Activated CD4-positive, alpha-beta T cell treated with anti-CD3 and anti-CD28 coated beads for 4 hours (primary cell): ENCODE results near the gene PRR35.

ENCODE experiments used
- DNase-seq, 2 donors: peaks; one replicate each; pipeline ENCODE4 v3.0.0-alpha.2; 2020

The PRR35 gene

DNA sequence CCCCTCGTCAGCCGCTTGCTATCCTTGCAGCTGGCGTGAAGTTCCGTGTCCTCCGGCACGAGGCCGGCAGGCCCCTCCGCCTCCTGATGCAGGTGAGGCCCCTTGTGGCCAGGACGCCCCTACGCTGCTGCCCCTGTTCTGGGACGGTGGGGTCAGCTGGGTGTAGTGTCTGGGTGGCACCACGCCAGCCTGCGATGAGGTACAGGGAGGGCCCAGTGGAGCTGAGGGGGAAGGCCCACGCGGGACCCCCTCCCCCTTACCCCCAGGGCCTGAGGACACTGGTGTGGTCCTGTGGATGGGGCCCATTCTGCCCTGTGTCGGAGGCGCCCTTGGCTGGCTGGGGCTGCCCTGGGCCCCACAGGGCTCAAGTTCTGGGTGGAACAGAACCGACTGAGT is 22.0 kb downstream of the PRR35 start:
- no peak for DNase-seq

DNA sequence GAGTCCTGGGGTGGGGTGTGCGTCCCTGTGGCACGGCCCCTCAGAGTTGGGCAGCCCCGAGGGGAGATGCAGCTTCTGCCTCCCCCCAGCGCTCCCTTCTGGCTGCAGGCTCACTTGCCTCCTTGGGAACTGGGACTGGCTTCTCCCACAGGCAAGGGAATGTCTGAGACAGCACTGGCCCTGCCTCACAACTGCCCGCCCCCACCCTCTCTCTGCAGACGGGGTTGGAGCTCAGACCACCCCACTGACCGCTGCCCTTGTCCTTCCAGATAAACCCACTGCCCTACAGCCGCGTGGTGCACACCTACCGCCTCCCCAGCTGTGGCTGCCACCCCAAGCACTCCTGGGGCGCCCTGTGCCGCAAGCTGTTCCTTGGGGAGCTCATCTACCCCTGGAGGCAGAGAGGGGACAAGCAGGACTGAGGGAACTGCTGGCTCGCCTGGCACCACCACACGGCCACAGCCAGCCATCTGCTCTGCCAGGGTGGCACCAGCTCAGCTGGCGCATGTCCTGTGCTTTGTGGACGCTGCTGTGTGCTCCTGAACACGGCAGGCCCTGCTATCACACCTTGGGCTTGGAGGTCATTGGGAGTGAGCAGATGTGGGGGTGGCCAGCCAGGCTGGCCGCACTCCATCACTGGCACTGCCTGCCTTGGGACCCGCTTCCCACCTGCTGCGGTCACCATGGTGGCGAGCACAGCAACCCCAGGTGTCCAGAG is 22.6 kb downstream of the PRR35 start:
- no peak for DNase-seq

DNA sequence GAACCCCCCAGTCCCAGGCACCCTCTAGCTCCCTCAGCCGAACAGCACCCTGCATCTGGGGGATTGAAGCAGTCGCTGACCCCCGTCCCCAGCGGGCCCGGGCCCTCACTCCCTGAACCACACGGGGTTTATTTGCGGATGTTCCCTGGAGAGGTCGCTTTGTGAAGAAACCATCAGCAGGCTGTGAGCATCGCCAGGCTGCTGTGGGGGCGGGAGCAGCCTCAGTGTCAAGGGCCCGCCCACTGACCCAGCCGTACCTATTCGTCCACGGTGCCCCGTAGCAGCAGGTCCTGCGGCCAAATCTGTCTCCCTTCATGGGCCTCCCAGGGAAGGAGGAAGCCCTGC is 23.2 kb downstream of the PRR35 start:
- no peak for DNase-seq

DNA sequence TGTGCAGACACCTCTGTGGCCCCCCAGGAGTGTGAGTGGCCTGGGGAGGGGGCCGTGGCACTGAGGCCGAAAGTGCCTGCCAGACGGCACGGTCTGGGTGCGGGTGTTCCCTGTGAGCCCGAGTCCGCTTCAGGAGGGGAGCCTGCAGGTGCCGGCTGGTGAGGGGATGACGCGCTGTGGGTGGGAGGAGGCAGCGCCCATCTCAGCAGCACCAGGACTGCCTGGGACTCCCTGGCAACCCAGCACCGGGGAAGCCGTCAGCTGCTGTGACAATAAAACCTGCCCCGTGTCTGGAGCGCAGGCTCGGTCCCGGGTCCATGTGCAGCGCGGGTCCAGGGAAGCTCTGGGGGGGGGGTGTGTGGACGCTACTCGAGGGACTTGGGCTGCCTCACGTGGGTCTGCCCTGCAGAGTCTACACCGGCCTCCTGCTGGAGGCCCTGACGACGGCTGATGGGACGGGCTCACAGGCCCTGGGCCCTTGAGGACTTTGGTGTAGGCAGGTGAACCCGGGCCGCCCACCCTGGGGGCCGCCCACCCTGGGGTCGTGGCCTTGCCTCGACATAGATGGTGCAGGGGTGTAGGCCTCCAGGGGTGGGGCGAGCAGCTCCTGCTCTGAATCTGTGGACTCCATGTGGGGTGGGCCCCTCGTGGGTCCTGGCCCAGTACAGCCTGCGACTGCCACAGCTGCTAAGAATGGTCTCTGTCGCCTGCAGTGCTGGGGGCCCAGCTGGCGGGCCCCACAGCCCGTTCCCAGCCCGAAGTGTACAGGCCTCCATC is 23.8 kb downstream of the PRR35 start:
- DNase-seq, result no peak

DNA sequence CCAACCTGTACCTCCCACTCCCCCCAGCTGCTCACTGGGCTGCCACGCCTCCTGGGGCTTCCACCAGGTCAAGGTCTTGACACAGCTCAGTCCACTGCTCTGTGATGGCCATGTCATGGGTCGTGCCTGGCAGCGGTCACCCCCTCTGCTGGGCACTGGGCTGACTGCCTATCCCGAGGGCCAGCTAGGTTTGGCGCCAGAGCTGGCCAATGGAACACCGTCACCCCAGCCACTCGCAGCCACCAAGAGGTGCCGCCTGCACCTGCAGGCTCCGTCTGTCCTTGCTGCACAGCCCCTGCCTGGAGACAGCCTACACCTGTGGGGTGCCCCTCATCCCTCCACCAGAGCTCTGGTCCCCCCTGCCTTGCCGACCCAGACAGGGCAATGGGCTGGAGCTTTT is 25.2 kb downstream of the PRR35 start:
- DNase-seq, result no peak

DNA sequence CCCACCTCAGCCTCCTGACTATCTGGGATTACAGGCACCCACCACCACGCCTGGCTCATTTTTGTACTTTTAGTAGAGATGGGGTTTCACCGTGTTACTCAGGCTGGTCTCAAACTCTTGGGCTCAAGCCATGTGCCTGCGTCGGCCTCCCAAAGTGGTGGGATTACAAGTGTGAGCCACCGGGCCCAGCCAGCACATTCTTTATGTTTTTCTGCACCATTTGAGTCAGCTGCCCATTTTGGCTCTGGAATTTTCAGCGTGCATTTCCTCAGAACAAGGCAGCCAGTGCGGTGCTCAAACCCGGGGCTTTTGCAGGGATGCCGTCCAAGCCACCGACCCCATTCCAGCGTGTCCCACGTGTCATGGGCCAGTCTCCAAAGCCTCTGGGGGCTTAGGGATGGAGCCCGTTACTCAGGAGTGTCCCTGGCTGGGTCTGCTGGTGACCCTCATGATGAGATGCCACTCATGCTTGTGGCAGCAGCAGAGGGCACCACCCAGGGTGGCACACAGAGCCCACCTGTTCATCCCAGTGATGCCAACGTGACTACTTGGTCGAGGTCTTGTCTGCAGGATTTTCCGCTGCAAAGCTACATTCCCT is 26.0 kb downstream of the PRR35 start:
- no peak for DNase-seq

DNA sequence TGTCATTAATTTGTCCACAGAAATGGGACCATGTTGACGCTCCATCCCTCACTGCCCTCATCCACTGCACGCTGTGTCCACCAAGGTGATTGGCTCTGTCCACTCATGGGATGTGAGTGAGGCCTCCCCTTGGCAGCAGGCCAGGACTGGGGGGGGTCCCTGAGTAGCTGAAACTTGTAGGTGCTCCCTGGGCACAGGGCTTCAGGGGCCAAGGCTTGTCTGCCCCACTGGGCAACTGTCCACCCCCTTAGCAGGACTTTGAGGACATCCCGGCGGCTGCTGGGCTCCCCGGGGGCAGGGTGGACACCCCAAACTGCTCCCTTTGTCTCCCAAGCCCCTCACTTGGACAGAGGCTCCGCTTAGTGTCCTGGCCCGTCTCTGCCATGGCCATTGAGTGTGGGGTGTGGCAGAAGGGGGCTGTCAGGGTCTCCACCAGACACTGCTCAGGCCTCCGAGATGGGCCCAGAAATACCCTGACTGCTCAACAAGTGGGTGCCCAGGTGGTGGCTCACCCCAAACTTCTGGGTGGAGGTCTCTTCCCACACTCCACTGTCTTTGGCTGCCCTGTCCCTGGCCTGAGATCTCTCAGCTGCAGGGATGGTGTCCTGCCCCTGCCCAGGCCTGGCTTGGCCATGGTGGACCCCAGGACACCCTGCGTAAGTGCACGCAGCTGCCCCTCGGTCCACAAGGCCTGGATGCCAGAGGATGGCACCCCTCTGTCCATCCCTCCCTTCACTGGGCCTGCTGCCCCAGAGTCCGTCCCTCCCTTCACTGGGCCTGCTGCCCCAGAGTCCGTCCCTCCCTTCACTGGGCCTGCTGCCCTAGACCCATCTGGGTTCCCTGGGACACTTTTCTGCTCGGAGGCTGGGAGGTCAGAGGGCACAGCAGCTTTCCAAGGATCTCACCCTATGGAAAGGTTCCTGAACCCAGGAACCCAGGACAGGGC is 26.7 kb downstream of the PRR35 start:
- DNase-seq, result no peak

DNA sequence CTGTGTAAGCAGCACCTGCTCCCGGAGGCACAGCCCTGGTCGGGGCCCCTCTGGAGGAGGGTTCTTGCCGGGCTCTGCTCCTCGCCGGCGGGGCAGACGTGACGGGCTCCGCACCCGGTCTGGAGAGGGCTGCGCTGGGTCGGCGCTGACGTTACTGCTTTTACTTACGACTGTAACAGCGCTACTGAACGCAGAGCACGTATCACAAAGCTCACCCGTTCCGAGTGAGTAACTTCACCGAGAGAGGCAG is 28.4 kb downstream of the PRR35 start:
- DNase-seq, result peak; percentile 57 to 64

DNA sequence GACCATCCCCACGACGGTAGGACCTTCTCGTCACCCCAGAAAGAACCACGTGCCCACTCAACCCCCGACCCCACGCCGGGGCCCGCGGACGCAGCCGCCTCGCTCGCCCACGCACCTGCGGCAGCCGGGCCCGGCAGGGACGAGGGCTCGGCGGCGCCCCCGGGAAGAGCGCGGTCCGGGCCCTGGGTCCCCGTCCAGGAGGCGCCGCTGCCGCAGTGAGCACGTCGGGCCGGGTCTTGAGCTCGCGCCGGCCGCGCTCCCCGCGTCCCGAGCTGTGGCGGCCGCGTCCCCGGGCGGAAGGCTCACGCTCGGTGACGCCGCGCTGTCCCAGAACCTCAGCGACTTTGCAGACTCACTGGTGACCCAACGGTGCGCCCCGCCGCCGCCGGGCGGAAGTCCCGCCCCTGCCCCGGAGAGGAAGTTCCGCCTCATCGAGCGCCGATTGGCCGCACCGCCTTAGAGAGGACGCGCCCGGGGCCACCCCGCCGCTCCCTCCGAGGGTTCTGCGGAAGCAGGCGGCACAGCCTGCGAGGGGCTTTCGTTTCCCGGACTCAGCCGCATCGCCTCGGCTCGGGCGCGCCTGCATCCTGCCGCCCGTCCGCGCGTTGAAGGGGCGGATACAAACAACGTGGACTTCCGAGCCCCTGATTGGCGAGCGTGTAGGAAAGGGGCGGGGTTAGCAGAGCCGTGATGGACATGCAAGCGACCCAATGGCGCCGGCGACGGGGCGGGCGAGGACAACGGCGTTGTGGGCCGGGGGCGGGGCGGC is 28.9 kb downstream of the PRR35 start:
- DNase-seq, result peak; percentile 98 to 99

DNA sequence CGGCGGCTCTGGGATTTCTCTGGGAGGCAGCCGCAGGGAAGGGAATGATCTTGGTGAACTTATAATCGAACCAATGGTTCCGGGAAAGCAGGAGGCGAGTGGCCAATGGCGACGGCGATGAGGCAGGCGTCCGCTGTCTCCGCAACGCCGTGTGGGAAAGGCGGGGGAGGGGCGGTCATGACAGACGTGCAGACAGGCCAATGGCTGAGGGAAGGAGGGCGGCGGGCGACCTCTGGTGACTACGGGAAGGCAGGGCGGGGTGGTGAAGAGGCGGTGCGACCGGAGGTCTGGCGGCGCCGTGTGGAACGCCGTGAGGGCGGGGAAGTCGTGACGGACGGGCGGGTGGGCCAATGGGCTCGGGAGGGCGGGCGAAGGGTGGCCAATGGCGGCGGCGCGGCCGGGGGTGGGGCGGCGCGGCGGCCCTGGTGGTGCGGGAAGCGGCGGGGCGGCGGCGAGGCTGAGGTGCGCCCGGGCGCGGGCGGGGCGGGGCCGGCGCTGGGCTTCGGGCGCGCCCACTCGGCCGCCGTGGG is 29.5 kb downstream of the PRR35 start, which contains the start of gene RAB40C:
RAB40C (plus strand) TSS at position 409 of the 530 bp plus-strand sequence. CDS start 226 bp downstream, outside the sequence.
- peak; percentile 99 to 100 for DNase-seq

DNA sequence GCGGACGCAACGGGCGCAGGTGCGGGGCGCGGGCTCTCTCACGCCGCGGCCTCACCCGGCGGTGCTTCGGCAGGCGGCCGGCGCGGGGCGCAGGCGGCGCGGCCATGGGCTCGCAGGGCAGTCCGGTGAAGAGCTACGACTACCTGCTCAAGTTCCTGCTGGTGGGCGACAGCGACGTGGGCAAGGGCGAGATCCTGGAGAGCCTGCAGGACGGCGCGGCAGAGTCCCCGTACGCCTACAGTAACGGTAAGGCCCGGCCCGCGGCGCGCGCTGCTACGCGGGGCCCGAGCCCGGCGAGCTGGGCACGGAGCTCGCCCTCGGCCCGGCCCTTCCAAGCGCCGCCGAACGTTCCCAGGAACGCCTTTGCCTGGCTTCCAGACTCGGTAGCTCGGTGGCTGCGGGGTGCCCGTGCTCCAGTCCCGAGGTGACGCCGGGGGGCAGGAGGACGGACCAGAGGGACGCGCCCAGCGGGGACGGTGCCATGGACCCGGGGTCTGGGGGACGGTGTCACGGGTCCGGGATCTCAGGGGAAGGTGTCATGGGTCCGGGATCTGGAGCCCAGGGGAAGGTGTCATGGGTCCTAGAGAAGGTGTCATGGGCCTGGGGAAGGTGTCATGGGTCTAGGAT is 30.1 kb downstream of the PRR35 start:
- DNase-seq, result no peak

DNA sequence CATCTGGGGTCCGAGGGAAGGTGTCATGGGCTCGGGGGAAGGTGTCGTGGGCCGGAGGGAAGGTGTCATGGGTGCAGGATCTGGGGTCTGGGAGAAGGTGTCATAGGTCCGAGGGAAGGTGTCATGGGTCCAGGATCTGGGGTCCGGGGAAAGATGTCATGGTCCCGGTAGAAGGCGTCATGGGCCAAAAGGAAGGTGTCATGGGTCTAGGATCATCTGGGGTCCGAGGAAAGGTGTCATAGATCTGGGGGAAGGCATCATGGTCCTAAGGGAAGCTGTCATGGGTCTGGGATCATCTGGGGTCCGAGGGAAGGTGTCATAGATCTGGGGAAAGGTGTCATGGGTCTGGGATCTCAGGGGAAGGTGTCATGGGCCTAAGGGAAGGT is 30.6 kb downstream of the PRR35 start:
- DNase-seq, result no peak

DNA sequence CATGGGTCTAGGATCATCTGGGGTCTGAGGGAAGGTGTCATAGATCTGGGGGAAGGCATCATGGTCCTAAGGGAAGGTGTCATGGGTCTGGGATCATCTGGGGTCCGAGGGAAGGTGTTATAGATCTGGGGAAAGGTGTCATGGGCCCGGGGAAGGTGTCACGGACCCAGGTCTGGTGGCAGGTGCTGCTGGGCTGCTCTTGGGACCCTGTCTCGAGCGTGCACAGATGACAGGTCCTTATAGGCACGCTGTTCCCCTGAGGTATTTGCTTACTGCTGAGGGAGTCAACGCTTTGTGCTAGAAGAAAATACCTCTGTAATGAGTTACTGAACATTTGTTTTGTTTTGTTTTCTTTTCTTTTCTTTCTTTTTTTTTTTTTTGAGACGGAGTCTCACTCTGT is 31.0 kb downstream of the PRR35 start:
- no peak for DNase-seq

DNA sequence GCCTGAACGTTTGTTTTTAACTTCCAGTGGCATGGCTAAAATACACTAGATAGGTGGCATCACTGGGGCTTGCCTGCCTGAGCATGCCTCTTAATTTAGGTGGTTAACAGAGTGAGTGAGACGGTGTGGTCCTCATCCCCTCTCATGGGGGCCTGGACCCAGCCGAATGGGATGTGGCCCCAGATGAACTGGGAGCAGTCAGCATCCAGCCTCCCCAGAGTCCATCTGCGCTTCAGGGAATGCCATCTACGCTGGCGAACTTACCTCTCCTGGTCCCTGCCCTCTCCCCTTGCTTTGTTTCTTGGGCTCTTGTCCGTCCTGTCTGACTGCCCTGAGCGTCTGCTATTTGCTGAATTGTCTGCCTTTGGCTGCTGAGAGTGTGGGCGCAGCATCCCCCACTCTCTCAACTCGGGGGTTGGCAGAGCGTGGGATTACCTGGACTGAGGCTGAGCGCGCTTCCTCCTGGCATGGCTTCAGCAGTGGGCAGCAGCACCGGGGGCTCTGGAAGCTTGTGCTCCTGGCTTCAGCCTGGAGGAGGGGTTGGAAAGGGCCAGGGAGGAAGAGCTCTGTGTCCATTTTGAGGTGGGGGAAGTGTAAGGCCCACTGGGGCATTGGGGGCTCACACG is 31.8 kb downstream of the PRR35 start:
- DNase-seq, result no peak

DNA sequence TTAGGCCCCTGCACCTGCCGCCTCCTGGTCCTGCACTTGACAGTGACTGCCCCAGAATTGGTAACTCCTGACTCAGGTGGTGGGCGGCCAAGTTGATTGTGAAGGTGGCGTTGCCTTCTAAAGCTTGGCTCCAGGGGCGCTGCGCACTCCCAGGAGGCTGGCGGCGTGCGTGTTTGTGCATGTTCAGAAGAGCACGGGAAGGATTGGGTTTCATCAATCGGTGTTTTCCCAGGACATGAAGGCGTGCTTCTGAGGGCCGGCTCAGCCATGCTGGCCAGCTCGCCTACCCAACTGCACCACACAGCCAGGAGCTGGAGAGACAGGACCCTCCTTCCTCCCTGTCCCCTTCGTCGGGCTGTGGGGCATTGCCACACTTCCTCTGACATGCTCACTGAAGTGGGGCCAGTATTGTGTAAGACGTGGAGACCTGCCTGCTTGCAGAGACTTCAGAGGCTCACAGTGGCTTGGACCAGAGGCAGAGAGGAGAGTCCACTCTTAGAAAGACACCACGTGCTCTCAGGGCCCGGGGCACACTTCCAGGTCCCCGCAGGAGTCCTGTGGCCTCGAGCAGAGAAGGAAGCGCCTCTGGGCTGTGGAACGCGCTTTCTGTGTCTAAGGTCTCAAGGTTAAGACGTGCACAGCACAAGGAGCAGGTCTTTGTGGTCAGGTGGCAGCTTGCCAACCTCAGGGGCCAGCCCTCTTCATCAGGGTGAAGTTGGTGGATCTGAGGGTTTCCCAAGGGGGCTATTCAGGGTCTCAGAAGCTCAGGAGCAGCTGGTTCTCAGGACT is 32.5 kb downstream of the PRR35 start:
- DNase-seq, result no peak

DNA sequence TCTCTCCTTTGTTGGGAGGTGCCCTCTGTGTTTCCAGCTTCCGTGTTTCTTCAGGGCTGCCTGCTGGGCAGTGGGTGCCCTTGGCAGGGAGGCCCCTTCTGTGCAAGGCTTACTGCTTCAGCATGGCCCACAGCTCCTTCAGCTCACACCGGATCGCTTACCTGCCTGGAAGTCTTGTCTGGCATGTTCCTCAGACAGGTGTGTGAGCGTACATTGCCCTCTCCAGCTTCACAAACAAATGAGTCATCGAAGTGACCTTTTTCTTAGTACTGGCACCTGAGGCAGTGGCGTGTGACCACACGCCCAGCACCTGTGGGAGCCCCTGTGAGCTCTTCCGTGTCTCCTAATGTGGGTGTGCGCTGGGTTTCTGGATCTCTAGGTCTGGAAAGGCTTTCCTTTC is 33.2 kb downstream of the PRR35 start:
- no peak for DNase-seq

DNA sequence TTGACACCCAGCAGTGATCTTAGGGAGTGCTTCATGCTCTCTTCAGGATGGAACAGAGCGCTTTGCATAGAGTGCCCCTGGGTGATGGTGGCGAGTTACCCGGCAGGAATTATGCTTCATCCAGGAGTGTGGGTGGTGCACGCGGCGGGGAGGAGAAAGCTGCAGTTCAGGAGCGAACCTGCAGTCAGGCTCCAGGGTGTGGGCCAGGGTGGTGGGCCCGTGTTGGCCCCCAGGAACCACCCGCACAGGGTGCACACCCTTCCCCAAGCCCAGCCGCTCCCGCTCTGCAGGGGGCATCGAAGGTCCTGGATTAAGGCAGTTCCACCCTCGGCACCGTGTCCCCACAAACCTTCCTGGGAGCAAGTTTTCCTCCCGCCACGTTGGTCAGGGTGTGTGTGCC is 33.6 kb downstream of the PRR35 start:
- DNase-seq, result no peak

DNA sequence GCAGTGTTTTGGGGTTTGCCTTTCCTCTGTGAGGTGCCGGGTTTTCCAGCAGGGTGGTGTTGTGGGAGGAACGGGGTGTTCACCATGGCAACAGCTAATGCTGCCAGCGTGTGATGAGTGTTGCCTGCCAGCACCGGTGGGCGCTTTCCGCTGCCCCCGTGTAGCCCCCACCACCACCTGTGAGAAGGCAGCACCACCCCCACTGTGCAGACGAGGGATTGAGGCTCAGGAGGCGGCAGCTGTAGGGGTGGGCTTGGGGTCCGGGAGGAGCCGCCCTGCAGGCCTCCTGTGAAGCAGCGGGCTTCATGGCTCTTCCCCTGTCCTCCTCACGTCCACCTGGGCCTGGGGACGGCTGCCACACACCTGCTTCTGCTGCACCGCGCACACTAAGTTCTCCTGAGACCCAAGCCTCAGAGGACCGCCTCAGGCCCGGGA is 34.9 kb downstream of the PRR35 start:
- no peak for DNase-seq

DNA sequence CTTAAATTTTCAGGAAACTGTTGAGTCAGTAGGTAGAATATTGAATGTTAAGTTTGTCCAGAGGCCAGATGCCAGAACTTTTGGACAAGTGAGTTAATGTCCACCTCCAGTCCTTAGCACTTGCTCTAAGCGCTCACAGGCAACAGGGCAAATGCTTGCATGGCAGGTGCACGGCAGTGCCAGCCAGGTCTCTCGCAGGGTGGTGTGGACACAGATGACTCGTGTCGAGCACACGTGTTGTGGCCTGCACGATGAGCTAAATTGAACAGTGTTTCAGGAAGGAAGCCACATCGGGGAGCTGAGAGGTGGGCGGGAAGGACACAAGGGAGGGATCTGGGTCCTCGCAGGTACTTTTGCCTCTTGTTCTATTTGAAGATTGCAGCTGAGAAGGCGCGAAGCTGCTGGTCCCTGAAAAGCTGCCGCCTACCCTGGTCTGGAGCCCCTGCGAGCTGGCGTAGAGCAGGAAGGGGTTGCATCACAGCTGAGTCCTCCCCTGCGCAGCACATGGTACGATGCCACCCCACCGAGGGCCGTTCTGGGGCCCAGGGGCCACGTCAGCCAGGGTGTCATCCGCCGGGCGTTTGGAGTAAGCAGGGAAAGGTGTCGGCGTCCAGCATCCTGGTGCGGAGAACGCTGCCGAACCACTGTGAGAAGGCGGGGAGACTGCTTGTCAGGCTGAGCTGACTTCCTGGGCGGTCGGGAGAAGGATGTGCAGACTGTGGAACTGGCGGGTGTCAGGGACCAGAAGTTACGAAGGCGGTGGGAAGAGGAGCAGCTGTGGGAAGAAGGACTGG is 35.9 kb downstream of the PRR35 start:
- DNase-seq, result no peak

DNA sequence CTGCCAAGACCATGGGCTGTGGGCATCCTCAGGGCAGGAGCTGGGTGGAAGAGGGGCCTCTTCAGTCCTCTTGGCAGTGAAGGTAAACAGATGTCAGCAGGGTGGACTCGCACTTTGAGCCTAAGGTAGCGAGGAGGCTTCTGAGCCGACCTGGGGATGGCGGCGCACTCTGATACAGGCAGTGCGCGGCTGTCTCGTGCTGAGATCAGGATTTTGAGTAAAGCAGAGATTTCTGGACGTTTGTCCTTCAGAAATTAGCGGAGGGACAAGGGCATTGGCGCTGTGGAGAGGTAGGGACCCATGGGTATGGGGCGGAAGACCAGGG is 36.5 kb downstream of the PRR35 start:
- no peak for DNase-seq
